Measurements from ENCODE around the gene SH3BP2. TPM values are rescaled to one million over a fixed set of nuclear protein-coding genes. Genes with fewer than 3 reads are reported as not detected.

The SH3BP2 gene
- total and polyA plus RNA-seq, 10 of the 15 experiments (the other 5 are each of a cell fraction or from before 2014, with no cell fraction given): 1.1 to 61.8 (median 23.9) TPM

- TF ChIP-seq PRDM15 (CRISPR knock-in tag; IDR thresholded peaks at IDR 0.05) (no peak), ATF2 (IDR thresholded peaks at IDR 0.05; ENCODE audit: low read length) (no peak), SIN3A (IDR thresholded peaks at IDR 0.05; ENCODE audit: low read depth, low read length) (no peak), JUNB (IDR thresholded peaks at IDR 0.05) (no peak), NBN (IDR thresholded peaks at IDR 0.05) (no peak), ZBTB4 (CRISPR knock-in tag; IDR thresholded peaks at IDR 0.05) (no peak), FOXM1 (IDR thresholded peaks at IDR 0.05; ENCODE audit: low read depth, low read length) (no peak), ZNF384 (IDR thresholded peaks at IDR 0.05; ENCODE audit: borderline replicate concordance, low read depth, low read length) (no peak), HDAC6 (IDR thresholded peaks at IDR 0.05; ENCODE audit: unreplicated experiment) (no peak), MTA3 (IDR thresholded peaks at IDR 0.05; ENCODE audit: borderline replicate concordance, low read length) (no peak), SUPT20H (IDR thresholded peaks at IDR 0.05; ENCODE audit: borderline replicate concordance, control insufficient read depth, low read depth, low read length) (no peak), REST (IDR thresholded peaks at IDR 0.05; ENCODE audit: low read depth, low read length) (no peak), MLLT1 (IDR thresholded peaks at IDR 0.05) (no peak)
Observed at GRCh38 chr4:2843263-2843940, 50.5 kb downstream of the SH3BP2 start, which contains the start of gene ADD1 (continued).
